Neural progenitor cell (in vitro differentiated cells): ENCODE results near the gene MEGF6.

Experiments
- EZH2 ChIP-seq: fragments of 200-600 bp; sonication (generic); IDR thresholded peaks from 2 replicates; pipeline ENCODE4 v1.6.1; 2017; ENCODE audit warnings: antibody characterized with exemption, mild to moderate bottlenecking, moderate library complexity
- EZH2phosphoT487 ChIP-seq: fragments of 200-600 bp; sonication (generic); IDR thresholded peaks from 2 replicates; pipeline ENCODE4 v1.6.1; 2017; ENCODE audit warnings: antibody characterized with exemption
- TF ChIP-seq, protein P1 (sequence below): fragments of 200-600 bp; sonication (generic); IDR thresholded peaks from 2 replicates; pipeline ENCODE4 v1.5.1; 2017; ENCODE audit warnings: antibody characterized with exemption, mild to moderate bottlenecking

DNA sequence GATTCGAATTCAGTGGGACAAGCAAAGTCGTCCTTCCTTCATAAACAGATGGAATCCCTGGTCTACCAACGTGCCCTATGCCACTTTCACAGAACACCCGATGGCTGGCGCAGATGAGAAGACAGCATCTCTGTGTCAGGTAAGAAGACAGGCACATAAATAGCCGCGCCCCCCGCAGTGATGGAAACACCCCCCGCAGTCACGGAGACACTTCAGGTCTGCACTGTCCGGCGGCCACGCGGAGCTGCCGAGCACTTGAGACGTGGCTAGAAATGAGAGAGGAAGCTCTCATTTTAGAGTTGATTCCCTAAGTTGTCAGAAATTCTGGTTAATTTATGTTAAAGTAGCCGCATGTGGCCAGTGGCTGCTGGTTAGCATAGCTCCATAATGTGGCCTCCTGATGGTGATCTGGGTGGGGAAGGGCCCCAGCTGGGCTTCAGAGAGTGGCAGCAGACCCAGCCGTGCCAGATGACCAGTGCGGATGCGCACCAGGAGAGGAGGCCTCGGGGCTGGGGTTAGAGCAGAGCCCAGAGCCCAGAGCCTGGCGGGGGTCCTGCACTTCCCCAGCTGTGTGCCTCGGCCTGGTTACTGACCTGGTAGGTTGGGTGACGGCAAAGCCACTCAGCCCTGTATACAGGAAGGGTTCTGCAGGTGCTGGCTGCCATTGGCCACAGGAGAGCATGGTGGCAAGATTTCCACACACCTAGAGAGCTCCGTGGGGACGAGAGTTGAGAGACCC, 16.4 kb upstream of the MEGF6 start:
- TF ChIP-seq, protein P1, sequence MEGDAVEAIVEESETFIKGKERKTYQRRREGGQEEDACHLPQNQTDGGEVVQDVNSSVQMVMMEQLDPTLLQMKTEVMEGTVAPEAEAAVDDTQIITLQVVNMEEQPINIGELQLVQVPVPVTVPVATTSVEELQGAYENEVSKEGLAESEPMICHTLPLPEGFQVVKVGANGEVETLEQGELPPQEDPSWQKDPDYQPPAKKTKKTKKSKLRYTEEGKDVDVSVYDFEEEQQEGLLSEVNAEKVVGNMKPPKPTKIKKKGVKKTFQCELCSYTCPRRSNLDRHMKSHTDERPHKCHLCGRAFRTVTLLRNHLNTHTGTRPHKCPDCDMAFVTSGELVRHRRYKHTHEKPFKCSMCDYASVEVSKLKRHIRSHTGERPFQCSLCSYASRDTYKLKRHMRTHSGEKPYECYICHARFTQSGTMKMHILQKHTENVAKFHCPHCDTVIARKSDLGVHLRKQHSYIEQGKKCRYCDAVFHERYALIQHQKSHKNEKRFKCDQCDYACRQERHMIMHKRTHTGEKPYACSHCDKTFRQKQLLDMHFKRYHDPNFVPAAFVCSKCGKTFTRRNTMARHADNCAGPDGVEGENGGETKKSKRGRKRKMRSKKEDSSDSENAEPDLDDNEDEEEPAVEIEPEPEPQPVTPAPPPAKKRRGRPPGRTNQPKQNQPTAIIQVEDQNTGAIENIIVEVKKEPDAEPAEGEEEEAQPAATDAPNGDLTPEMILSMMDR: no peak
- TF ChIP-seq EZH2 (no peak), EZH2phosphoT487 (no peak)
